Measurements from ENCODE around the gene CRYBG1.
"Not testable (repeated sequence)": the region's sequence is repeated elsewhere in the genome, so short reads cannot be mapped to it uniquely, and the experiment has no call there.

CRYBG1 gene

DNA sequence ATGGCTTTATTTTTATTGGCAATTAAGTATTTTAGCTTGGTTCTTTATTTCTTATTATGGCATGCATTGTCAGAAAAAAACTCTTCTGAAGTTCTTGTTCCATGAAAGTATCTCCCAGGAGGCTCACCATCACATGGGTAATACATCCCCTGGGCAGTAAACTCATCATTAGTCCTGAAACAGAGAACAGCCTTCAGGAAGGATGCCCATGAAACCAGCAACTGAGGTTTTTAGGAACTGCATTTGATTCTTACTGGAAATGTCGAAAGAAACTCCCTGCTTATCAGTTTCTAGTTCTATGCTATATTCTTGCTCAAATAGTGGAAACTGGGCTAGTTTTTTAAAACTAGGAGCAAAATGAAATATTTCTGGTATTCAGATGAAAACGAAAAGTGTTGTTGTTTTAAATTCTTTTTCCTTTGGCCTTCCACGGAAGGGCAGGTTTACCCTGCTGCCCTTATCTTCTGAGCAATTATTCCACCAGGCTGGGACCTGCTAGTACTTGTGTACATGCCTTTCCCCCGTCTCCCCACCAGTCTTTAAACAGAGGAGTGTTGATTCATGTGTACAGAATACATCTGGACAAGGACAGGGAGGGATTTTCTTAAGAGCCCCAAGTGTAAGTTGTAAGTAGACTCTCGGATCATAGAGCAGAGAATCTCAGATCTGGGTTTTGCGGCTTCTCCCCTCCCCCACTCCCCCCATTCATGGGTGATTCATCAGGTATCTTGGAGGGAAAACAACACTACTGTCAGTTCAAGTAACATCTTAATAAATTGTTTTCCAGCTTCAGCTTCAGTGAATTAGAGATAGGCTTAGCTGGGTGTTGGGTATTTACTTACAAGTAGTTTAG, 187.3 kb downstream of the CRYBG1 start:
- TF ChIP-seq, protein P1, sequence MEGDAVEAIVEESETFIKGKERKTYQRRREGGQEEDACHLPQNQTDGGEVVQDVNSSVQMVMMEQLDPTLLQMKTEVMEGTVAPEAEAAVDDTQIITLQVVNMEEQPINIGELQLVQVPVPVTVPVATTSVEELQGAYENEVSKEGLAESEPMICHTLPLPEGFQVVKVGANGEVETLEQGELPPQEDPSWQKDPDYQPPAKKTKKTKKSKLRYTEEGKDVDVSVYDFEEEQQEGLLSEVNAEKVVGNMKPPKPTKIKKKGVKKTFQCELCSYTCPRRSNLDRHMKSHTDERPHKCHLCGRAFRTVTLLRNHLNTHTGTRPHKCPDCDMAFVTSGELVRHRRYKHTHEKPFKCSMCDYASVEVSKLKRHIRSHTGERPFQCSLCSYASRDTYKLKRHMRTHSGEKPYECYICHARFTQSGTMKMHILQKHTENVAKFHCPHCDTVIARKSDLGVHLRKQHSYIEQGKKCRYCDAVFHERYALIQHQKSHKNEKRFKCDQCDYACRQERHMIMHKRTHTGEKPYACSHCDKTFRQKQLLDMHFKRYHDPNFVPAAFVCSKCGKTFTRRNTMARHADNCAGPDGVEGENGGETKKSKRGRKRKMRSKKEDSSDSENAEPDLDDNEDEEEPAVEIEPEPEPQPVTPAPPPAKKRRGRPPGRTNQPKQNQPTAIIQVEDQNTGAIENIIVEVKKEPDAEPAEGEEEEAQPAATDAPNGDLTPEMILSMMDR (IDR thresholded peaks at IDR 0.05; ENCODE audit: borderline replicate concordance, insufficient read depth, low read depth, low read length): no peak
- H3K4me3 ChIP-seq (ENCODE audit: low read depth, low read length): no peak overlapping the region

DNA sequence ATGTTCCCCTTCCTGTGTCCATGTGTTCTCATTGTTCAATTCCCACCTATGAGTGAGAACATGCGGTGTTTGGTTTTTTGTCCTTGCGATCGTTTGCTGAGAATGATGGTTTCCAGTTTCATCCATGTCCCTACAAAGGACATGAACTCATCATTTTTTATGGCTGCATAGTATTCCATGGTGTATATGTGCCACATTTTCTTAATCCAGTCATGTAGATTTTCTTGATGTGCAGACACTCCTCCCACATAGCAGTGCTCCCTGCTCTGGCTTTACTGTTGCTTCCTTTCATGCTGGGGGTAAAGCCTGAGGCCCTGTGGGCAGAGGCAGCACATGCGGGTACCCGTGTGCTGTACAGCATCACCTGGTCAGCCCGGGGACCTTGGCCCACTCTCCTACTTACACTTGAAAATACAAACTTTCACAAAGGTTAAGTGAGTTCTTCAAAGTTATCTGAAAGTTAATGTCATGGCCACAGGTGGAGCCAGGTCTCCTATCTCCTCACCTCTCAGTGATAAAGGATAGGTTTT, 188.5 kb downstream of the CRYBG1 start:
- not testable (repeated sequence) for H3K4me3 ChIP-seq (ENCODE audit: low read depth, low read length)

DNA sequence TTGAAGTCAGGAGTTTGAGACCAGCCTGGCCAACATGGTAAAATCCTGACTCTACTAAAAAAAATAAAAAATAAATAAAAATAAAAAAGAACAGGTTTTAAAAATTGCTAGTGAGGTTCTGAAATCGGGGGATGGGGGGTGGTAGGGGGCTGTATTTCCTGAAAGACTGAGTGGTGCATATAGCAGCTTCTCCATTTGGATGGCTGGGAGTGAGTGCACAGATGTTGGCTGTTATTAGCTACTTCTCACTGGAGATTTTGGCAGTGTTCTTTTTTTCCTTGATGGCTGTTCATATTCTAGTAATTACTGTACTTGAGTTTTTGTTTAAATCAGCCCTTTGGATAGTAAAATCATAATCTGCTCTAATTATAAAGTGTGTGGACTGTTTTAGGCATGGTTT, 189.0 kb downstream of the CRYBG1 start:
- H3K4me3 ChIP-seq (ENCODE audit: low read depth, low read length): no peak overlapping the region
- TF ChIP-seq, protein P1 (IDR thresholded peaks at IDR 0.05; ENCODE audit: borderline replicate concordance, insufficient read depth, low read depth, low read length): no peak

DNA sequence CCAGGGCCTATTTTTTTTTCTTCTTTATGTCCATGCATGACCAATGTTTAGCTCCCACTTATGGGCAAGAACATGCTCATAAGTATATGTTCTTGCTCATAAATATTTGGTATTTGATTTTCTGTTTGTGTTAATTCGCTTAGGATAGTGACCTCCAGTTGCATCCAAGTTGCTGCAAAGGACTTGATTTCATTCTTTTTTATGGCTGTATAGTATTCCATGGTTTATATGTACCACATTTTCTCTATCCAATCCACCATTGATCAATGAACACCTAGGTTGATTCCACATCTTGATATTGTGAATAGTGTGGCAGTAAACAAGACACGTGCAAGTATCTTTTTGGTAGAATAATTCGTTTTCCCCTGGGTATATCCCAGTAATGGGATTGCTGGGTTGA, 190.6 kb downstream of the CRYBG1 start:
- TF ChIP-seq, protein P1 (IDR thresholded peaks at IDR 0.05; ENCODE audit: borderline replicate concordance, insufficient read depth, low read depth, low read length): no peak
- H3K4me3 ChIP-seq (ENCODE audit: low read depth, low read length): no peak overlapping the region

DNA sequence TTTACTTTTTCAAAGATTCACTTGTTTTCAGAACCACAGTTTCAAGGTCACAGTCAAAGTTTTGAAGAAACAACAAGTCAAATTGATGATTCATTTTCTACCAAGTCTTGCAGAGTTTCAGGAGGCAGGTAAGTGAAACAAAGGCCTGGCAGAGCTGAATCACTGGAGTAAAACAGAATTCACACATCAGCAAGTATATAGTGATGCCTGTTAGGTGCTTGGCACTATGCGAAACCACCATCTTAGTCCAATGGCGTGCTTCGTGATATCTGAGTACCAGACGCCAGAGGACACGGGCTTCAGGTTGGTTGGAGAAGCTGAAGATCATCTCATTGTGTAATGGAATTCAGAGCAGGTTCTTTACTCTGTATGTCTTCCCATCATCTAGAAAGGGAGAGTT, 192.9 kb downstream of the CRYBG1 start:
- H3K4me3 ChIP-seq (ENCODE audit: low read depth, low read length): no peak overlapping the region
- TF ChIP-seq, protein P1 (IDR thresholded peaks at IDR 0.05; ENCODE audit: borderline replicate concordance, insufficient read depth, low read depth, low read length): no peak

DNA sequence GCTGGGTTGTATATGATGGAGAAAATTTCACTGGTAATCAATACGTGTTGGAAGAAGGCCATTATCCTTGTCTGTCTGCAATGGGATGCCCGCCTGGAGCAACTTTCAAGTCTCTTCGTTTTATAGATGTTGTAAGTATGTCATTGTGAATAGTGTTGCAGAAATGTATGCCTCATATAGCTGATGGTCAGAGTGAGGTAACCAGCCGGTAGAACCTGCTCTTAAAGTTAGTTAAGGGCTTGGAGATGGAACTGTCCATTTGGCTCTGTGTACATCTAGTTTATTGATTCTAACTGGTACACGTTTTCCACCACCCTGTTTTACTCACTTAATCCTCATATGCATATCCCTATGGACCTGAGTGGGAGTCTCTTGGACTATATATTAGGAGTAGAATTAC, 195.2 kb downstream of the CRYBG1 start:
- H3K4me3 ChIP-seq (ENCODE audit: low read depth, low read length): no peak overlapping the region
- TF ChIP-seq, protein P1 (IDR thresholded peaks at IDR 0.05; ENCODE audit: borderline replicate concordance, insufficient read depth, low read depth, low read length): no peak

DNA sequence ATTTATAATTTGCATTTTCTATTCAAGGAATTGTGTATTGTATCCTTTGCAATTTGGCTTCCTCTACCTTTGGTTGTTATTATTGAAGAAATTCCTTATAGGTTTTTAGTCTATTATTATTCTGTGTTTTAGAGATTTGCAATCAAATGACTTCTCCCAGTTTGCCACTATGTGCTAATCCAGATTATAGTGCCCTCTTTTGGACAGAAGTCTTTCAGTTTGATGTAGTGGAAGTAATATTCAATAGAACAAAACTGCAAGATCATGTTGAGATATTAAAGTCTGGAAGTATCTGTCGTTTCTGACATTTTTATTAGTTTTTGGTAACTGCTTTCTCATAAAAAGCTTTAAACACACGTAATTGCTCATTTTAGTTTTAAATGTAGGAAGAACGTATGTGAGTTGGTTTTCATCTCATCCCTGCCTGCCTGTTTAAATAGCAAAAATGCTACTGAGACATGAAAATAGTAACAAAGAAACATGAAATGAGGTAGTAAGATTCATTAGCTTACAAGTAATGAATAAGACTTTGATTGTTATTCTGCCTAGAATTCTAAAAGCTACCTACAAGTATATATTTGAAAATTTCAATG, 195.9 kb downstream of the CRYBG1 start:
- TF ChIP-seq, protein P1 (IDR thresholded peaks at IDR 0.05; ENCODE audit: borderline replicate concordance, insufficient read depth, low read depth, low read length): no peak
- H3K4me3 ChIP-seq (ENCODE audit: low read depth, low read length): no peak overlapping the region
